Mammary epithelial cell (primary cell): ENCODE results near the gene GALNT17.

Source experiments
- CTCF ChIP-seq, 2 donors: IDR thresholded peaks in 1 of 2; conservative IDR thresholded peaks in 1 of 2; 2 replicates each; pipeline ENCODE4 v1.5.1; 2011 to 2012; ENCODE audit warnings: inconsistent platforms in 2 of 2, low read length in 2 of 2, mild to moderate bottlenecking in 2 of 2, control low read depth in 1 of 2, low read depth in 1 of 2; ENCODE audit not compliant: insufficient read depth in 1 of 2; ENCODE audit errors: extremely low read depth in 1 of 2
- EZH2 ChIP-seq: IDR thresholded peaks from 2 replicates; pipeline ENCODE4 v1.6.1; 2012; ENCODE audit warnings: low read length, inconsistent platforms, borderline replicate concordance

GRCh38 chr7:71665716-71666115, 533.8 kb downstream of the GALNT17 start:
- TF ChIP-seq CTCF (conservative IDR thresholded peaks at IDR 0.05 in 1 of 2, IDR thresholded peaks at IDR 0.05 in 1 of 2; ENCODE audit: extremely low read depth in 1 of 2, insufficient read depth in 1 of 2, low read depth in 1 of 2, low read length in 2 of 2) (no peak), EZH2 (no peak)
